Measurements from ENCODE around the gene LY9.

The LY9 gene

DNA sequence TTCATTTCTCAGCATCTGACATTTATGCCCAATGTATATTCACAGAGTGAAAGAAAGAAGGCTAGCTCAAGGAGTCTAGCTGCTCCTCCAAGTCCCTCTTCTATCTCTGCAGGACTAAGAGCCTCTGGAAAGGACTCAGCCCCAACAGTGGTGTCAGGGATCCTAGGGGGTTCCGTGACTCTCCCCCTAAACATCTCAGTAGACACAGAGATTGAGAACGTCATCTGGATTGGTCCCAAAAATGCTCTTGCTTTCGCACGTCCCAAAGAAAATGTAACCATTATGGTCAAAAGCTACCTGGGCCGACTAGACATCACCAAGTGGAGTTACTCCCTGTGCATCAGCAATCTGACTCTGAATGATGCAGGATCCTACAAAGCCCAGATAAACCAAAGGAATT, 3.7 kb downstream of the LY9 start:
- TF ChIP-seq, protein P1, sequence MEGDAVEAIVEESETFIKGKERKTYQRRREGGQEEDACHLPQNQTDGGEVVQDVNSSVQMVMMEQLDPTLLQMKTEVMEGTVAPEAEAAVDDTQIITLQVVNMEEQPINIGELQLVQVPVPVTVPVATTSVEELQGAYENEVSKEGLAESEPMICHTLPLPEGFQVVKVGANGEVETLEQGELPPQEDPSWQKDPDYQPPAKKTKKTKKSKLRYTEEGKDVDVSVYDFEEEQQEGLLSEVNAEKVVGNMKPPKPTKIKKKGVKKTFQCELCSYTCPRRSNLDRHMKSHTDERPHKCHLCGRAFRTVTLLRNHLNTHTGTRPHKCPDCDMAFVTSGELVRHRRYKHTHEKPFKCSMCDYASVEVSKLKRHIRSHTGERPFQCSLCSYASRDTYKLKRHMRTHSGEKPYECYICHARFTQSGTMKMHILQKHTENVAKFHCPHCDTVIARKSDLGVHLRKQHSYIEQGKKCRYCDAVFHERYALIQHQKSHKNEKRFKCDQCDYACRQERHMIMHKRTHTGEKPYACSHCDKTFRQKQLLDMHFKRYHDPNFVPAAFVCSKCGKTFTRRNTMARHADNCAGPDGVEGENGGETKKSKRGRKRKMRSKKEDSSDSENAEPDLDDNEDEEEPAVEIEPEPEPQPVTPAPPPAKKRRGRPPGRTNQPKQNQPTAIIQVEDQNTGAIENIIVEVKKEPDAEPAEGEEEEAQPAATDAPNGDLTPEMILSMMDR (IDR thresholded peaks at IDR 0.05; ENCODE audit: insufficient read depth, low read length, missing control alignments), result no peak
- POLR2A ChIA-PET, result no interaction called here
- CTCF ChIA-PET, result no interaction called here
- no peak for DNase-seq (ENCODE audit: low read depth, low spot score)
- no peak overlapping the region for H3K4me3 ChIP-seq (ENCODE audit: low read depth, low read length)

DNA sequence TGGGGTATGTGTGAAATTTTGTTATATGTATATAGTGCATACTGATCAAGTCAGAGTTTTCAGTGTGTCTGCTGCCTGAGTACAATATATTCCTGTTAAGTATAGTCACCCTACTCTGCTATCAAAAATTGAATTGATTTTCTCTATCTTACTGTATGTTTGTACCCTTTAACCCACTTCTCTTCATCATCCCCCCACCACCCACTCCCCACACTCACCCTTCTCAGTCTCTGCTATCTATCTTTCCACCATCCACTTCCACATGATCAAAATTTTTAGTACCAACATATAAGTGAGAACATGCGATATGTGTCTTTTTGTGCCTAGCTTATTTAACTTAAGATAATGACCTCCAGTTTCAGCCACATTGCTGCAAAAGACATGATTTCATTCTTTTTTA, 4.2 kb downstream of the LY9 start:
- H3K4me3 ChIP-seq (ENCODE audit: low read depth, low read length), result no peak overlapping the region
- no peak for DNase-seq (ENCODE audit: low read depth, low spot score)
- ChIA-PET CTCF (no interaction called here), POLR2A (no interaction called here)
- TF ChIP-seq, protein P1 (IDR thresholded peaks at IDR 0.05; ENCODE audit: insufficient read depth, low read length, missing control alignments), result no peak

DNA sequence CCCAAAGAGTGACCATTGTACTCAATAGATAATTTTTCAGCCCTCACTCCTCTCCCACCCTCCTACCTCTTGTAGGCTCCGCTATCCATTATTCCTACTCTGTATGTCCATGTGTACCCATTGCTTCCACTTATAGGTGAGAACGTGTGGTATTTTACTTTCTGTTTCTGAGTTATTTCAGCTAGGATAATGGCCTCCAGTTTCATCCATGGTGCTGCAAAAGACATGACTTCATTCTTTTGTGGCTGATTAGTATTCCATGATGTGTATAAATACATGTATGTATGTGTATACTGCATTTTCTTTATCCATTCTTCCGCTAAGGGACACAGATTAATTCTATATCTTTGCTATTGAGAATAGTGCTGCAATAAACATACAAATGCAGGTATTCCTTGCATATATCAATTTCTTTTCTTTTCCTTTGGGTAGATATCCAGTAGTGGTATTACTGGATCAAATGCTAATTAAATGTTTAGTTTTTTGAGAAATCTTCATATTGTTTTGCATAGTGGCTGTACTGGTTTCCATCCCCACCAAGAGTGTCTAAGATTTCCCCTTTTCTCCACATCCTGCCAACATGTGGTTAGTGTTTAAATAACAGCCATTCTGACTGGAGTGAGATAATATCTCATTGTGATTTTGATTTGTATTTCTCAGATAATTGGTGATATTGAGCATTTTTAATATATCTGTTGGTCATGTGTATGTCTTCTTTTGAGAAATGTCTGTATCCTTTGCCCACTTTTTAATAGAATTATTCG, 4.9 kb downstream of the LY9 start:
- TF ChIP-seq, protein P1 (IDR thresholded peaks at IDR 0.05; ENCODE audit: insufficient read depth, low read length, missing control alignments), result no peak
- ChIA-PET CTCF (no interaction called here), POLR2A (no interaction called here)
- no peak overlapping the region for H3K4me3 ChIP-seq (ENCODE audit: low read depth, low read length)
- no peak for DNase-seq (ENCODE audit: low read depth, low spot score)

DNA sequence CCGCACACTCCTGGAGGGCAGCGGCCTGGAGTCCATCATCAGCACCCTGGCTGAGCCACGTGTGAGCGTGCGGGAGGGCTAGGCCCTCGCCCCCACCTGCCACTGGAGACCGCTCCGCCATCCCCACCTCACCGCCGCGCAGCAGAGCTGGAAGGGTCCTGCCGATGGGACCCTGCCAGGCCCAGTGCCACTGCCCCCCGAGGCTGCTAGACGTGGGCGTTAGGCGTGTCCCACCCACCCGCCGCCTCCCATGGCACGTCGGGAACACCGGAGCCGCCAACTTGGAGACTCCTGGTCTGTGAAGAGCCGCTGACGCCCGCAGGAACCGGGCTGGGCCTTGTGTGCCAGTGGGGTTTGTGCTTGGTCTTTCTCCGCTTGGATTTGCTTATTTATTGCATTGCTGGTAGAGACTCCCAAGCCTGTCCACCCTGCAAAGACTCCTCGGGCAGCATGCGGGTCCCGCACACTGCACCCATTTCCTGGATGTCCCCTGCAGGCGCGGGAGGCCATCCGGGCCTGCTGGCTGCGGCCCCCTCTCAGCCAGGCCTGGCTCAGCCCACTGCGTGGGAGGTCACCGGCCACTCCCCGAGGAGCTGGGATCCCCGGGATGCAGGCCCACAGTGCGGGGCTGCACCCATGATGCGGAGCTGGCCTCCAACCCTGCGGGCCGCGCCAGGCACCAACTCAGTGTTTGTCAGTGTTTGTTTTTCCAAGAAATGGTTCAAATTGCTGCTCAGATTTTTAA, 6.0 kb downstream of the LY9 start:
- TF ChIP-seq, protein P1 (IDR thresholded peaks at IDR 0.05; ENCODE audit: insufficient read depth, low read length, missing control alignments), result no peak
- ChIA-PET CTCF (no interaction called here), POLR2A (no interaction called here)
- no peak for DNase-seq (ENCODE audit: low read depth, low spot score)
- no peak overlapping the region for H3K4me3 ChIP-seq (ENCODE audit: low read depth, low read length)

DNA sequence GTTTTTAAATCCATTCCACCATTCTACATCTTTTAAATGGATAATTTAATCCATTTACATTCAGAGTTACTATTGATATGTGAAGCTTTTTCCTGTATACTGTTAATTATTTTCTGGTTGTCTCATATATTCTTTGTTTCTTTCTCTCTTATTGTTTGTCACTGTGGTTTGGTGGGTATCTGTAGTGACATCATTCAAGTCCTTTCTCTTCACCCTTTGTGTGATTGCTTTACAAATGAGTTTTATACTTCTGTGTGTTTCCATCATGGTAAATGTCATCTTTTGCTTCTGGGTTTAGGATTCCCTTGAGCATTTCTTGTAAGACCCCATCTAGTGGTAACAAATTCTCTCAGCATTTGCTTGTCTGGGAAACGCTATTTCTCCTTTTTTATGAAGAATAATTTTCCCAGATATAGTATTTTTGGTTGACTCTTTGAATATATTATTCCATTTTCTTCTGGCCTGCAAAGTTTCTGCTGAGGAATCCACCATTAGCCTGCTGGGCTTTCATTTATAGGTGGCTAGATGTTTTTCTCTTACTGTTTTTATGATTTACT, 10.2 kb downstream of the LY9 start:
- DNase-seq (ENCODE audit: low read depth, low spot score), result no peak
- no peak overlapping the region for H3K4me3 ChIP-seq (ENCODE audit: low read depth, low read length)
- TF ChIP-seq, protein P1 (IDR thresholded peaks at IDR 0.05; ENCODE audit: insufficient read depth, low read length, missing control alignments), result no peak
- ChIA-PET CTCF (no interaction called here), POLR2A (no interaction called here)

DNA sequence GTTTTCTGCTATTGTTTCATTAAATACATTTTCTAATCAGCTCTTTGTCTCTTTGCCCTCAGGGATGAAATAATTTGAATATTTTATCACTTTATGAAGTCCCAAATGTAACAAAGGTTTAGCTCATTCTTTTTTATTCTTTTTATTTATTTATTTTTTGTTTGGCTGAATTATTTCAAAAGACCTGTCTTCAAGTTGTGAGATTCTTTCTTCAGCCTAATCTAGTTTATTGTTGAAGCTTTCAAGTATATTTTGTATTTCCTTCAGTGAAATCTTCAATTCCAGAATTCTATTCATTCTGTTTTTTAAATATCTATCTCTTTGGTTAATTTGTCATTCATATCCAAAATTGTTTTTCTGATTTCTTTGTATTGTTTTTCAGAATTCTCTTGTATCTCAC, 10.8 kb downstream of the LY9 start:
- TF ChIP-seq, protein P1 (IDR thresholded peaks at IDR 0.05; ENCODE audit: insufficient read depth, low read length, missing control alignments), result no peak
- no peak overlapping the region for H3K4me3 ChIP-seq (ENCODE audit: low read depth, low read length)
- POLR2A ChIA-PET, result no interaction called here
- no peak for DNase-seq (ENCODE audit: low read depth, low spot score)
- CTCF ChIA-PET, result no interaction called here

Data from AG04449 (cell line).